Bronchial epithelial cell (primary cell): ENCODE measurements around the gene TTLL11. TPM values are rescaled to one million over a fixed set of nuclear protein-coding genes. Genes with fewer than 3 reads are reported as not detected.

ENCODE experiments used
- DNase-seq: peaks from one replicate; pipeline ENCODE4 v3.0.0-alpha.2; 2010; ENCODE audit warnings: low read depth
- FAIRE-seq: peaks from 2 replicates; lab custom pipeline; 2011; peaks lifted over from hg19 to GRCh38; lab: Jason Lieb, UNC
- H3K27me3 ChIP-seq: 2 replicates; pipeline ENCODE4 v1.5.1; 2011; ENCODE audit warnings: low read length; ENCODE audit not compliant: control insufficient read depth, insufficient read depth
- H3K36me3 ChIP-seq: 2 replicates; pipeline ENCODE4 v1.5.1; 2011; ENCODE audit warnings: low read length; ENCODE audit not compliant: control insufficient read depth, insufficient read depth
- H3K4me3 ChIP-seq: 2 replicates; pipeline ENCODE4 v1.5.1; 2011; ENCODE audit warnings: mild to moderate bottlenecking, low read depth, low read length, control low read depth
- CTCF ChIP-seq: IDR thresholded peaks from 2 replicates; pipeline ENCODE4 v1.5.1; 2011; ENCODE audit warnings: mild to moderate bottlenecking, moderate library complexity, low read length, control low read depth, inconsistent platforms; ENCODE audit not compliant: insufficient read depth, severe bottlenecking
- total RNA-seq: library from RNA; depleted of rRNA; stranded (reverse); fragments of >200 nt; gene quantifications from 2 replicates; pipeline ENCODE4 v1.2.1, GENCODE V29; 2014

The TTLL11 gene, protein sequence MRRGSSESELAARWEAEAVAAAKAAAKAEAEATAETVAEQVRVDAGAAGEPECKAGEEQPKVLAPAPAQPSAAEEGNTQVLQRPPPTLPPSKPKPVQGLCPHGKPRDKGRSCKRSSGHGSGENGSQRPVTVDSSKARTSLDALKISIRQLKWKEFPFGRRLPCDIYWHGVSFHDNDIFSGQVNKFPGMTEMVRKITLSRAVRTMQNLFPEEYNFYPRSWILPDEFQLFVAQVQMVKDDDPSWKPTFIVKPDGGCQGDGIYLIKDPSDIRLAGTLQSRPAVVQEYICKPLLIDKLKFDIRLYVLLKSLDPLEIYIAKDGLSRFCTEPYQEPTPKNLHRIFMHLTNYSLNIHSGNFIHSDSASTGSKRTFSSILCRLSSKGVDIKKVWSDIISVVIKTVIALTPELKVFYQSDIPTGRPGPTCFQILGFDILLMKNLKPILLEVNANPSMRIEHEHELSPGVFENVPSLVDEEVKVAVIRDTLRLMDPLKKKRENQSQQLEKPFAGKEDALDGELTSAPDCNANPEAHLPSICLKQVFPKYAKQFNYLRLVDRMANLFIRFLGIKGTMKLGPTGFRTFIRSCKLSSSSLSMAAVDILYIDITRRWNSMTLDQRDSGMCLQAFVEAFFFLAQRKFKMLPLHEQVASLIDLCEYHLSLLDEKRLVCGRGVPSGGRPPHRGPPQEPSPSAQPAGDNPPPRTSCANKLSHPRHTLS
- total RNA-seq, result 1.8 and 2.3 TPM in 2 replicates

DNA sequence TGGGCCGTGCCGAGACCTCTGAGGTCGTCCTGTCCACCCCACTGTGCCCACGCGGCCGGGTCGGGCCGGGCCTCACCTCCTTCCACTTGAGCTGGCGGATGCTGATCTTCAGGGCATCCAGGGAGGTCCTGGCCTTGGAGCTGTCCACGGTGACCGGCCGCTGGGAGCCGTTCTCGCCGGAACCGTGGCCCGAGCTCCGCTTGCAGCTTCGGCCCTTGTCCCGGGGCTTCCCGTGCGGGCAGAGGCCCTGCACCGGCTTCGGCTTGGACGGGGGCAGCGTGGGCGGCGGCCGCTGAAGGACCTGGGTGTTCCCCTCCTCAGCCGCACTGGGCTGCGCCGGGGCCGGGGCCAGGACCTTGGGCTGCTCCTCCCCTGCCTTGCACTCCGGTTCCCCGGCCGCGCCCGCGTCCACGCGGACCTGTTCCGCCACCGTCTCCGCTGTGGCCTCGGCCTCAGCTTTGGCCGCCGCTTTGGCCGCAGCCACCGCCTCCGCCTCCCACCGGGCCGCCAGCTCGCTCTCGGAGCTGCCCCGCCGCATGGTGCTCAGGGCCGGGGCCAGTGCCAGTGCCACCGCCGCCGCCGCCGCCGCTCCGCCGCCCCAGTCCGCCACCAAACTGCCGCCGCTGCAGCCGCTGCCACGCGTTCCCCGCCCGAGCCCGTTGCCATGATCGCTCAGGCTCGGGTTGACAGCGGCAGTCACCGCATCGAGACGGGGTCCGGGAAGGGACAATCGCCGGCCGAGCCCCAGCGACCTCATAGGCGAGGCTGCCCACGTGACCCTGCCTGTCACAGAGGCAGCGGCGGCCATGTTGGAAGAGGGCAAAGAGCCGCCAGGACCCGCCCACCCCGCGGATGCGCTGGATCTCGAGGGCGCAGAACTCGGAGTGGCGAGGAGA, at the start of gene TTLL11:
Gene TTLL11 (minus strand): TSS at position 698 of the 896 bp plus-strand sequence. CDS start 160 bp downstream, at position 538.
- Histone ChIP-seq H3K4me3 (peak within 1 kb of the TSS; percentile 78), H3K27me3 (no peaks in the 10 kb centered on the region), H3K36me3 (no peaks in the 10 kb centered on the region)
- TF ChIP-seq CTCF, result no peak
- DNase-seq (peak; percentile 81), FAIRE-seq (no peak)

- no peaks in the 10 kb centered on the region for H3K27me3 ChIP-seq
- no peak for TF ChIP-seq CTCF
- H3K4me3 ChIP-seq, result no peak overlapping the region
- H3K36me3 ChIP-seq, result peaks cover 5% of the 10 kb centered on the region
- DNase-seq (no peak), FAIRE-seq (no peak)
Measured at GRCh38 chr9:122141671-122142070, 48.6 kb upstream of the TTLL11 start.

GRCh38 chr9:122140368-122141193, 47.5 kb upstream of the TTLL11 start:
- FAIRE-seq, result no peak

GRCh38 chr9:122138560-122139268, 45.6 kb upstream of the TTLL11 start:
- TF ChIP-seq CTCF, result no peak
- DNase-seq, result no peak
- peaks cover 1% of the 10 kb centered on the region for H3K36me3 ChIP-seq
- H3K4me3 ChIP-seq, result no peak overlapping the region
- no peak for FAIRE-seq
- no peaks in the 10 kb centered on the region for H3K27me3 ChIP-seq

More at GRCh38 chr9:122140368-122141193, 47.5 kb upstream of the TTLL11 start:
- TF ChIP-seq CTCF, result no peak
- Histone ChIP-seq H3K27me3 (no peaks in the 10 kb centered on the region), H3K4me3 (no peak overlapping the region), H3K36me3 (peaks cover 5% of the 10 kb centered on the region)
- DNase-seq, result peak; percentile 62
